K562 (cell line): ENCODE measurements around the gene USP16. TPM values are rescaled to one million over a fixed set of nuclear protein-coding genes. Genes with fewer than 3 reads are reported as not detected.

ENCODE experiments used
- CEBPG ChIP-seq, 3 experiments: fragments of 200-800 bp in 1 of 3; sonication (Bioruptor generic) in 1 of 3; sonication (generic) in 1 of 3; formaldehyde crosslinking in 1 of 3; IDR thresholded peaks in 2 of 3; conservative IDR thresholded peaks in 1 of 3; 2 replicates each; pipeline versions ENCODE4 v1.6.1 to v1.8.0; 2016 to 2022; ENCODE audit warnings: missing compliant biosample characterization in 2 of 3, missing genetic modification characterization in 2 of 3, mild to moderate bottlenecking in 1 of 3, missing genetic modification reagents in 1 of 3
- CREBBP ChIP-seq: IDR thresholded peaks from one replicate; pipeline ENCODE4 v1.6.1; 2012; ENCODE audit warnings: low read depth, mild to moderate bottlenecking, control low read depth, inconsistent platforms, low read length
- CTCF ChIP-seq, 3 experiments: IDR thresholded peaks in 2 of 3; conservative IDR thresholded peaks in 1 of 3; 2 replicates each; pipeline ENCODE4 v1.5.1; 2011 to 2012; ENCODE audit warnings: low read length in 3 of 3, mild to moderate bottlenecking in 3 of 3, control low read depth in 2 of 3, improper control_type of control experiment in 1 of 3, inconsistent platforms in 1 of 3, low read depth in 1 of 3, mixed read lengths in 1 of 3, moderate library complexity in 1 of 3; ENCODE audit not compliant: insufficient read depth in 2 of 3
- CTCFL ChIP-seq: IDR thresholded peaks from 2 replicates; pipeline ENCODE4 v1.6.1; 2011; ENCODE audit warnings: borderline replicate concordance, low read depth, mild to moderate bottlenecking, moderate library complexity, low read length; ENCODE audit not compliant: insufficient read depth, poor library complexity, severe bottlenecking
- E4F1 ChIP-seq: fragments of 250-450 bp; sonication (Bioruptor Pico); IDR thresholded peaks from 2 replicates; pipeline ENCODE4 v1.5.0; 2021; ENCODE audit warnings: mild to moderate bottlenecking, borderline replicate concordance
- ELK1 ChIP-seq: sonication (generic); formaldehyde crosslinking; IDR thresholded peaks from 2 replicates; pipeline ENCODE4 v1.8.1; 2022; ENCODE audit warnings: missing genetic modification reagents
- MEIS2 ChIP-seq: fragments of 450-650 bp; IDR thresholded peaks from 2 replicates; pipeline ENCODE4 v1.6.1; 2014; ENCODE audit warnings: mild to moderate bottlenecking; ENCODE audit not compliant: partially characterized antibody
- MXD1 ChIP-seq: fragments of 250-450 bp; sonication (Bioruptor Pico); IDR thresholded peaks from 2 replicates; pipeline ENCODE4 v1.8.0; 2021; ENCODE audit warnings: borderline replicate concordance, mild to moderate bottlenecking, moderate library complexity; ENCODE audit not compliant: poor library complexity, severe bottlenecking
- SNAPC5 ChIP-seq: fragments of 250-450 bp; sonication (Bioruptor Pico); IDR thresholded peaks from 2 replicates; pipeline ENCODE4 v1.8.0; 2021; ENCODE audit warnings: moderate library complexity, mild to moderate bottlenecking, inconsistent platforms
- ZSCAN29 ChIP-seq: fragments of 450-650 bp; IDR thresholded peaks from 2 replicates; pipeline ENCODE4 v1.6.1; 2017
- polyA plus RNA-seq, 8 experiments: library from polyadenylated mRNA; depleted of rRNA in 4 of 8; stranded (reverse) in 5 of 8; unstranded in 3 of 8; fragments of >200 nt; fragmentation: Nextera tagmentation in 2 of 8; fragmentation: Illumina TruSeq in 1 of 8; extraction: Ambion mirVana in 2 of 8; extraction: Trizol in 1 of 8; gene quantifications; 2 replicates each; pipeline versions ENCODE4 v1.2.1 to v1.2.3, GENCODE V29; 2011 to 2014; ENCODE audit warnings: inconsistent platforms in 1 of 8, missing spikeins in 1 of 8
- total RNA-seq, 7 experiments: library from RNA; depleted of rRNA in 6 of 7; stranded (reverse); fragments of >200 nt in 6 of 7; fragmentation: Illumina TruSeq in 2 of 7; extraction: Trizol in 2 of 7; gene quantifications; 2 replicates each; pipeline versions ENCODE4 v1.2.1 to v1.2.3, GENCODE V29; 2011 to 2021; ENCODE audit warnings: low replicate concordance in 1 of 7

The USP16 gene
- total and polyA plus RNA-seq, 9 of the 15 experiments (the other 6 are each of a cell fraction or from before 2014, with no cell fraction given), result 38.4 to 90.9 (median 62.8) TPM

GRCh38 chr21:29025328-29025713, 853 bp downstream of the USP16 start (continued):
- no peak for TF ChIP-seq ELK1 (CRISPR knock-in tag)
- TF ChIP-seq ZSCAN29, result no peak
- TF ChIP-seq CTCF (IDR thresholded peaks at IDR 0.05 in 2 of 3, conservative IDR thresholded peaks at IDR 0.05 in 1 of 3; ENCODE audit: insufficient read depth in 2 of 3, low read depth in 1 of 3, low read length in 3 of 3), result 0 out of 6 replicates have a peak, but pooled peaks of 1 of the 3 experiments have one; percentile 10
- no peak for TF ChIP-seq CTCFL
- TF ChIP-seq MEIS2, result no peak
- no peak for TF ChIP-seq CEBPG (CRISPR knock-in tag; IDR thresholded peaks at IDR 0.05)
- TF ChIP-seq CEBPG (tag; conservative IDR thresholded peaks at IDR 0.05 in 1 of 2, IDR thresholded peaks at IDR 0.05 in 1 of 2), result 0 out of 4 replicates have a peak, but pooled peaks of 1 of the 2 experiments have one; percentile 13
- no peak for TF ChIP-seq MXD1 (CRISPR knock-in tag)
- TF ChIP-seq SNAPC5 (CRISPR knock-in tag), result no peak
- no peak for TF ChIP-seq CREBBP
- 0 out of 2 replicates have a peak, but pooled peaks have one; percentile 36 for TF ChIP-seq E4F1 (CRISPR knock-in tag)
